ENCODE measurements around the gene ZNF569.

GRCh38 chr19:37513397-37513796 is 46.2 kb upstream of the ZNF569 start:
- TF ChIP-seq CTCF (IDR thresholded peaks at IDR 0.05): no peak
- TF ChIP-seq NR1H2 (CRISPR knock-in tag; IDR thresholded peaks at IDR 0.05): no peak
- TF ChIP-seq RELA (CRISPR knock-in tag; IDR thresholded peaks at IDR 0.05; ENCODE audit: borderline replicate concordance): no peak
- TF ChIP-seq ZNF512 (CRISPR knock-in tag; IDR thresholded peaks at IDR 0.05; ENCODE audit: borderline replicate concordance): no peak
- no peak for TF ChIP-seq SP1 (CRISPR knock-in tag; conservative IDR thresholded peaks at IDR 0.05)
- TF ChIP-seq USF2 (CRISPR knock-in tag; IDR thresholded peaks at IDR 0.05): no peak
- no peak for TF ChIP-seq ATF1 (CRISPR knock-in tag; IDR thresholded peaks at IDR 0.05)
- no peak for TF ChIP-seq IRF1 (CRISPR knock-in tag; IDR thresholded peaks at IDR 0.05)
- TF ChIP-seq IRF2 (CRISPR knock-in tag; IDR thresholded peaks at IDR 0.05; ENCODE audit: borderline replicate concordance, low read depth): no peak
- no peak for TF ChIP-seq SMAD4 (CRISPR knock-in tag; IDR thresholded peaks at IDR 0.05)
- no peak for TF ChIP-seq ZNF671 (CRISPR knock-in tag; IDR thresholded peaks at IDR 0.05)
- TF ChIP-seq SMAD3 (CRISPR knock-in tag; IDR thresholded peaks at IDR 0.05; ENCODE audit: borderline replicate concordance): no peak
